Measurements from ENCODE around the gene EPHA6. TPM values are rescaled to one million over a fixed set of nuclear protein-coding genes. Genes with fewer than 3 reads are reported as not detected.

Gene EPHA6
- total RNA-seq, 2 donors from 2014 or later, result 0.22 to 3.0 TPM

DNA sequence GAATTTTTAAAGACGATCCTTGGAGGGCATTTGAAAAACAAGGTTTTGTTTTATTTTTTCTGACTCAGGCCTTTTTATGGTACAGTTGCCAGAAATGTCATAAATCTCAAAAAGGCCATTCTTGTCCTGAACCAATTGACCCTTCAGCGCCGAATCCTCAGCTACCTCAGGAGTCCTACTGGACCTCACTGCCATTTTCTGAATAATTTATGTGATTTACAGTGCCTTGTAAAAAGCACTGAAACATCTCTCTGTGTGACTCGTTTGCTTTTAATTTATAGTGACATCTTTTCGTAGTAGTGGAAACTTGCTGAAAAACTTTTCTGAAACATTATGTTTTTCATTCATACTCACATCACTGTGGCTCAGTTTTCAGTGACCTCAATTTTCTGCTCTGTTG lies 878.0 kb downstream of the EPHA6 start:
- no peak for TF ChIP-seq CTCF (IDR thresholded peaks at IDR 0.05)
- H3K4me1 ChIP-seq, result no peaks in the 10 kb centered on the region
- no peaks in the 10 kb centered on the region for H3K9me3 ChIP-seq
- no peaks in the 10 kb centered on the region for H3K36me3 ChIP-seq
- no peak for DNase-seq
- H3K4me3 ChIP-seq, result no peak overlapping the region
- no peak overlapping the region for H3K9ac ChIP-seq (ENCODE audit: low read depth in 2 of 2, low read length in 2 of 2)
- no peak overlapping the region for H3K27ac ChIP-seq
- intact Hi-C loops (cut with DNase I), result no loop called here
- no peaks in the 10 kb centered on the region for H3K27me3 ChIP-seq

DNA sequence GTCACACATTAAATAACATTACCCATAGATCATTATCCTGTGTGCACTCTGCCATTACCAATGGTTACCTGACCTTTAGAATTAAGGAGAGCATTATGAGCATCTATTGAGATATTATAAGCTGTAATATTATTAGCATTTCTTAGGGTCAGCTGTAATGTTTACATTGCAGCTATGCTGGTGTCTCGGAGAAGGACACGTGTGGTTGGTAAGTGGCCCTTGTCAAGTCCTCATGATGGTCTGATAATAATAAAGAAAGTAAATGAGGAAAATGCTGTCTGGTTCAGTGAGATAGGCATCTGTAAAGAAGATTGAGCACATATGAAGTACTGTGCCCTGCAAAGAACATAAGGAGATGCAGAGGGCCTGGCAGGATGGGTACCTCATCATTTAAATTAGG lies 878.4 kb downstream of the EPHA6 start:
- Histone ChIP-seq H3K9me3 (no peaks in the 10 kb centered on the region), H3K4me1 (no peaks in the 10 kb centered on the region), H3K27me3 (no peaks in the 10 kb centered on the region), H3K27ac (no peak overlapping the region), H3K36me3 (no peaks in the 10 kb centered on the region), H3K4me3 (no peak overlapping the region), H3K9ac (ENCODE audit: low read depth in 2 of 2, low read length in 2 of 2) (no peak overlapping the region)
- intact Hi-C loops (cut with DNase I), result no loop called here
- TF ChIP-seq CTCF (IDR thresholded peaks at IDR 0.05), result no peak
- DNase-seq, result no peak

DNA sequence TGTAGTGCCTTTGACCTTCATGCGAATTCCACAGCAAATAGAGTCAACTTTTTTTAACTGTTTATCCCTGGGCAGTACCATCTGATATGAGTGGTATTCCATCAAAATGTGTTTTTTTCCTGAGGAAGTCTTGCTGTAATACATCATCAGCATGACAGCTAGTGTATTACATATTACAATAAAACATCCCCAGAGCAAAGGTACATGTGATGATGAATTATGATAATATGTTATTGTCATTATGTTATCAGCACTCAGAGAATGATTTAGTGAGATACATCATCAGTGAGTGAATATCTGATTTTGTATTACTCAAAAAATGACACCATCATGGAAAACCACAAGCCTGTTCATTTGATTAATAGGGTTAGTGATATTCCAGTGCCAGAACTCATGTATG lies 880.5 kb downstream of the EPHA6 start:
- Histone ChIP-seq H3K27ac (no peak overlapping the region), H3K4me3 (no peak overlapping the region), H3K9me3 (no peaks in the 10 kb centered on the region), H3K4me1 (no peaks in the 10 kb centered on the region), H3K36me3 (no peaks in the 10 kb centered on the region), H3K27me3 (no peaks in the 10 kb centered on the region), H3K9ac (ENCODE audit: low read depth in 2 of 2, low read length in 2 of 2) (no peak overlapping the region)
- DNase-seq, result no peak
- TF ChIP-seq CTCF (IDR thresholded peaks at IDR 0.05), result no peak
- intact Hi-C loops (cut with DNase I), result no loop called here

- H3K9ac ChIP-seq (ENCODE audit: low read depth in 2 of 2, low read length in 2 of 2), result no peak overlapping the region
- H3K36me3 ChIP-seq, result no peaks in the 10 kb centered on the region
- intact Hi-C loops (cut with DNase I), result no loop called here
- no peak for DNase-seq
- H3K4me3 ChIP-seq, result no peak overlapping the region
- H3K9me3 ChIP-seq, result no peaks in the 10 kb centered on the region
- H3K27ac ChIP-seq, result no peak overlapping the region
- no peak for TF ChIP-seq CTCF (IDR thresholded peaks at IDR 0.05)
- no peaks in the 10 kb centered on the region for H3K4me1 ChIP-seq
- H3K27me3 ChIP-seq, result no peaks in the 10 kb centered on the region
Measured at GRCh38 chr3:97698691-97699090, 884.3 kb downstream of the EPHA6 start.

DNA sequence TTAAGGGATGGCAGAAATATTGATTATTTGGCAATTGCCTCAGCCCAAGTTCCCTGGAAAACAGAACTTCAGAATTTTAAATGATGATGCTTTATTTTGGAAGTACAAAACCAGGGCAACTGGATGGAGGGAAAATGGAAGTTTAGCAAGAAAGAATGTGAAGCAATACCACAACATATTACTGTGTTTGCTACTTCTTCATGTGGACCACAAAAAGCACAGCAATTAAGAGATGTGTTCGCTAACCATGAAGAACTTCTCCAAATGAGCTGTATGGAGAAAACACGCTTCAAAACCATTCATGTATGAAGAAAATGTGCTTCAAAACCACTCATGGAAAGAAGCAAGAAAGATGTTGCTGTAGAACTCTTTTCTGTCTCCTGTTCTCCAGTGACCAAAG lies 885.5 kb downstream of the EPHA6 start:
- Histone ChIP-seq H3K4me3 (no peak overlapping the region), H3K4me1 (no peaks in the 10 kb centered on the region), H3K9me3 (no peaks in the 10 kb centered on the region), H3K27ac (no peak overlapping the region), H3K27me3 (no peaks in the 10 kb centered on the region), H3K36me3 (no peaks in the 10 kb centered on the region), H3K9ac (ENCODE audit: low read depth in 2 of 2, low read length in 2 of 2) (no peak overlapping the region)
- intact Hi-C loops (cut with DNase I), result no loop called here
- no peak for TF ChIP-seq CTCF (IDR thresholded peaks at IDR 0.05)
- DNase-seq, result no peak

DNA sequence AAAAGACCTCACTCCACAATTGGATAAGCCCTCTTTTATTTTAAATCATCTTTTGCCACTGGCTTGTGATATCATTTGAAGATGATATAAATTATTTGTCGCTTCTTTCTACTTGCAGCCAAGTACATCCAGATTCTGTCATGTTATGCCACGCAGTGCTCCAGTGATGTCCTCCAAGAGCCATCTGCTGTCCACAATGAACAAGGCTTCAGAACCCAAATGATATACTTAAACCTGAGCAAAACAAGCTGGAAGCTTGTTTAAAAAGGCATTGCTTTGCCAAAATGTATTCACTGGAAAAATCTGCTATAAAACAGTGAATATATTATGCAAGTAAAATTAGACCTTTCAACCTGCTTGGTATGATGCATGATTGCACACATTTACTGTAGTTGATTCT lies 891.4 kb downstream of the EPHA6 start:
- Histone ChIP-seq H3K4me1 (no peaks in the 10 kb centered on the region), H3K27ac (no peak overlapping the region), H3K36me3 (no peaks in the 10 kb centered on the region), H3K9me3 (no peaks in the 10 kb centered on the region), H3K9ac (ENCODE audit: low read depth in 2 of 2, low read length in 2 of 2) (no peak overlapping the region), H3K4me3 (no peak overlapping the region), H3K27me3 (no peaks in the 10 kb centered on the region)
- DNase-seq, result no peak
- intact Hi-C loops (cut with DNase I), result no loop called here
- no peak for TF ChIP-seq CTCF (IDR thresholded peaks at IDR 0.05)

All from colonic mucosa (tissue), 4 donors.